ENCODE data around the gene SEMA5A. TPM values are rescaled to one million over a fixed set of nuclear protein-coding genes. Genes with fewer than 3 reads are reported as not detected.
A peak's percentile ranks its signal among the peaks of the same experiment; 100 is the strongest.

Gene SEMA5A
- total RNA-seq, 1 experiment from 2014 or later: not detected

- Histone ChIP-seq H3K4me3 (no peak overlapping the region), H3K27ac (no peak overlapping the region), H3K9me3 (replicated peaks) (no peaks in the 10 kb centered on the region), H3K4me1 (no peaks in the 10 kb centered on the region), H3K36me3 (no peaks in the 10 kb centered on the region), H3K27me3 (no peaks in the 10 kb centered on the region)
- DNase-seq: peak in 1 of 2 experiments; percentile 5
Measured at GRCh38 chr5:9302218-9302617, 243.7 kb downstream of the SEMA5A start.

- no peak for DNase-seq
- no peaks in the 10 kb centered on the region for H3K27me3 ChIP-seq
- no peak overlapping the region for H3K4me3 ChIP-seq
- H3K4me1 ChIP-seq: no peaks in the 10 kb centered on the region
- no peak overlapping the region for H3K27ac ChIP-seq
- no peaks in the 10 kb centered on the region for H3K36me3 ChIP-seq
- H3K9me3 ChIP-seq (replicated peaks): no peaks in the 10 kb centered on the region
Measured at GRCh38 chr5:9301200-9301599, 244.7 kb downstream of the SEMA5A start.

GRCh38 chr5:9297134-9297533 is 248.7 kb downstream of the SEMA5A start:
- H3K4me3 ChIP-seq: no peak overlapping the region
- no peaks in the 10 kb centered on the region for H3K27me3 ChIP-seq
- no peak overlapping the region for H3K27ac ChIP-seq
- DNase-seq: no peak
- H3K9me3 ChIP-seq (replicated peaks): no peaks in the 10 kb centered on the region
- no peaks in the 10 kb centered on the region for H3K4me1 ChIP-seq
- H3K36me3 ChIP-seq: no peaks in the 10 kb centered on the region

- Histone ChIP-seq H3K27ac (no peak overlapping the region), H3K9me3 (replicated peaks) (no peaks in the 10 kb centered on the region), H3K4me1 (no peaks in the 10 kb centered on the region), H3K36me3 (no peaks in the 10 kb centered on the region), H3K27me3 (no peaks in the 10 kb centered on the region), H3K4me3 (no peak overlapping the region)
- DNase-seq: no peak
Measured at GRCh38 chr5:9295466-9295801, 250.4 kb downstream of the SEMA5A start.

- H3K4me3 ChIP-seq: no peak overlapping the region
- H3K9me3 ChIP-seq (replicated peaks): no peaks in the 10 kb centered on the region
- no peaks in the 10 kb centered on the region for H3K27me3 ChIP-seq
- no peak overlapping the region for H3K27ac ChIP-seq
- no peak for DNase-seq
- no peaks in the 10 kb centered on the region for H3K4me1 ChIP-seq
- no peaks in the 10 kb centered on the region for H3K36me3 ChIP-seq
Measured at GRCh38 chr5:9294793-9295465, 250.9 kb downstream of the SEMA5A start.

GRCh38 chr5:9288234-9288633 is 257.6 kb downstream of the SEMA5A start:
- no peaks in the 10 kb centered on the region for H3K27me3 ChIP-seq
- no peak overlapping the region for H3K27ac ChIP-seq
- H3K9me3 ChIP-seq (replicated peaks): no peaks in the 10 kb centered on the region
- no peaks in the 10 kb centered on the region for H3K36me3 ChIP-seq
- no peak overlapping the region for H3K4me3 ChIP-seq
- no peak for DNase-seq
- H3K4me1 ChIP-seq: no peaks in the 10 kb centered on the region

GRCh38 chr5:9284781-9285307 is 261.0 kb downstream of the SEMA5A start:
- Histone ChIP-seq H3K36me3 (no peaks in the 10 kb centered on the region), H3K9me3 (replicated peaks) (no peaks in the 10 kb centered on the region), H3K27ac (no peak overlapping the region), H3K27me3 (no peaks in the 10 kb centered on the region), H3K4me1 (no peaks in the 10 kb centered on the region), H3K4me3 (no peak overlapping the region)
- no peak for DNase-seq

- Histone ChIP-seq H3K4me3 (no peak overlapping the region), H3K4me1 (no peaks in the 10 kb centered on the region), H3K9me3 (replicated peaks) (no peaks in the 10 kb centered on the region), H3K36me3 (no peaks in the 10 kb centered on the region), H3K27me3 (no peaks in the 10 kb centered on the region), H3K27ac (no peak overlapping the region)
- DNase-seq: no peak
Measured at GRCh38 chr5:9284272-9284671, 261.6 kb downstream of the SEMA5A start.

- Histone ChIP-seq H3K27me3 (no peaks in the 10 kb centered on the region), H3K9me3 (replicated peaks) (no peaks in the 10 kb centered on the region), H3K36me3 (no peaks in the 10 kb centered on the region), H3K4me1 (no peaks in the 10 kb centered on the region), H3K4me3 (no peak overlapping the region), H3K27ac (no peak overlapping the region)
- DNase-seq: no peak
Measured at GRCh38 chr5:9283473-9283872, 262.4 kb downstream of the SEMA5A start.

GRCh38 chr5:9283021-9283420 is 262.9 kb downstream of the SEMA5A start:
- Histone ChIP-seq H3K4me3 (no peak overlapping the region), H3K27ac (no peak overlapping the region), H3K4me1 (no peaks in the 10 kb centered on the region), H3K9me3 (replicated peaks) (no peaks in the 10 kb centered on the region), H3K36me3 (no peaks in the 10 kb centered on the region), H3K27me3 (no peaks in the 10 kb centered on the region)
- no peak for DNase-seq

- no peak for DNase-seq
- Histone ChIP-seq H3K9me3 (replicated peaks) (no peaks in the 10 kb centered on the region), H3K4me1 (no peaks in the 10 kb centered on the region), H3K4me3 (no peak overlapping the region), H3K36me3 (no peaks in the 10 kb centered on the region), H3K27me3 (no peaks in the 10 kb centered on the region), H3K27ac (no peak overlapping the region)
Measured at GRCh38 chr5:9282211-9282610, 263.7 kb downstream of the SEMA5A start.

GRCh38 chr5:9279774-9280173 is 266.1 kb downstream of the SEMA5A start:
- Histone ChIP-seq H3K4me3 (no peak overlapping the region), H3K4me1 (no peaks in the 10 kb centered on the region), H3K27me3 (no peaks in the 10 kb centered on the region), H3K36me3 (no peaks in the 10 kb centered on the region), H3K27ac (no peak overlapping the region), H3K9me3 (replicated peaks) (no peaks in the 10 kb centered on the region)
- DNase-seq: no peak

- no peak overlapping the region for H3K4me3 ChIP-seq
- no peaks in the 10 kb centered on the region for H3K4me1 ChIP-seq
- no peak overlapping the region for H3K27ac ChIP-seq
- no peaks in the 10 kb centered on the region for H3K27me3 ChIP-seq
- H3K36me3 ChIP-seq: no peaks in the 10 kb centered on the region
- H3K9me3 ChIP-seq (replicated peaks): no peaks in the 10 kb centered on the region
- no peak for DNase-seq
Measured at GRCh38 chr5:9278921-9279603, 266.8 kb downstream of the SEMA5A start.

- H3K4me1 ChIP-seq: no peaks in the 10 kb centered on the region
Measured at GRCh38 chr5:9269014-9269413, 276.9 kb downstream of the SEMA5A start.

GRCh38 chr5:9268226-9268625 is 277.6 kb downstream of the SEMA5A start:
- DNase-seq: no peak
- H3K27me3 ChIP-seq: no peaks in the 10 kb centered on the region
- no peaks in the 10 kb centered on the region for H3K36me3 ChIP-seq
- H3K27ac ChIP-seq: no peak overlapping the region
- no peak overlapping the region for H3K4me3 ChIP-seq
- no peaks in the 10 kb centered on the region for H3K4me1 ChIP-seq
- H3K9me3 ChIP-seq (replicated peaks): no peaks in the 10 kb centered on the region

More at GRCh38 chr5:9269014-9269413, 276.9 kb downstream of the SEMA5A start:
- H3K9me3 ChIP-seq (replicated peaks): no peaks in the 10 kb centered on the region
- H3K36me3 ChIP-seq: no peaks in the 10 kb centered on the region
- no peaks in the 10 kb centered on the region for H3K27me3 ChIP-seq
- no peak overlapping the region for H3K4me3 ChIP-seq
- DNase-seq: no peak
- H3K27ac ChIP-seq: no peak overlapping the region
